ENCODE data around the gene GPD2. TPM values are rescaled to one million over a fixed set of nuclear protein-coding genes. Genes with fewer than 3 reads are reported as not detected.
A peak's percentile ranks its signal among the peaks of the same experiment; 100 is the strongest.
"Not testable (repeated sequence)": the region's sequence is repeated elsewhere in the genome, so short reads cannot be mapped to it uniquely, and the experiment has no call there.

Gene GPD2
- total RNA-seq, 2 experiments from 2014 or later: 33.5 to 40.9 TPM

DNA sequence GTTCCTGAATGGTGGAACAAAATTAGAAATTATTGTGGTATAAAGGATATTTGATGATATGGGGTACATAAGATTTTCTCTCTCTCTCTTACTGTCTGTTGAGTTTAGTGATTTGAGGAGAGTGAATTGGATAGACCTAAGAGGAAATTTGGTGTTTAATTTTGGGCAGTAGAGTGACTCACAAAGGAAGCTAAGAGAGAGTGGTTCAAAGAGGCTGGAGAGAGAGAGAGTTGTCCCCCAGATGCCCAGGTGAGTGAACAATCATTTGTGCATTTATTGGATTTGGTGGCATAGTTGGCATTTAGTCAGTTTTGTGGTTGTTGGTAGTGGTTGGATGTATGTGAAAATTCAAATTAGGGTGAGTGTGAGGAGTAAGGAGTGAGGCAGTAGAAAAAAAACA is 56.8 kb downstream of the GPD2 start:
- POLR2A ChIA-PET: no interaction called here
- Mint-ChIP-seq H3K4me1 (ENCODE audit: low read depth) (peaks cover 52% of the 10 kb centered on the region), H3K4me3 (no peak overlapping the region), H3K9me3 (no peaks in the 10 kb centered on the region), H3K36me3 (ENCODE audit: low read depth) (peaks cover 11% of the 10 kb centered on the region), H3K27me3 (no peaks in the 10 kb centered on the region), H3K27ac (no peak overlapping the region)
- TF ChIP-seq, protein P1, sequence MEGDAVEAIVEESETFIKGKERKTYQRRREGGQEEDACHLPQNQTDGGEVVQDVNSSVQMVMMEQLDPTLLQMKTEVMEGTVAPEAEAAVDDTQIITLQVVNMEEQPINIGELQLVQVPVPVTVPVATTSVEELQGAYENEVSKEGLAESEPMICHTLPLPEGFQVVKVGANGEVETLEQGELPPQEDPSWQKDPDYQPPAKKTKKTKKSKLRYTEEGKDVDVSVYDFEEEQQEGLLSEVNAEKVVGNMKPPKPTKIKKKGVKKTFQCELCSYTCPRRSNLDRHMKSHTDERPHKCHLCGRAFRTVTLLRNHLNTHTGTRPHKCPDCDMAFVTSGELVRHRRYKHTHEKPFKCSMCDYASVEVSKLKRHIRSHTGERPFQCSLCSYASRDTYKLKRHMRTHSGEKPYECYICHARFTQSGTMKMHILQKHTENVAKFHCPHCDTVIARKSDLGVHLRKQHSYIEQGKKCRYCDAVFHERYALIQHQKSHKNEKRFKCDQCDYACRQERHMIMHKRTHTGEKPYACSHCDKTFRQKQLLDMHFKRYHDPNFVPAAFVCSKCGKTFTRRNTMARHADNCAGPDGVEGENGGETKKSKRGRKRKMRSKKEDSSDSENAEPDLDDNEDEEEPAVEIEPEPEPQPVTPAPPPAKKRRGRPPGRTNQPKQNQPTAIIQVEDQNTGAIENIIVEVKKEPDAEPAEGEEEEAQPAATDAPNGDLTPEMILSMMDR (IDR thresholded peaks at IDR 0.05): no peak
- ATAC-seq (no peak), DNase-seq (no peak)
- CTCF ChIA-PET: interaction anchor here (1.6 kb wide), 1 partner anchor 23 kb away, joined by 3 read pairs; no protein-coding TSS in a partner anchor
- intact Hi-C loops (cut with micrococcal nuclease): no loop called here

DNA sequence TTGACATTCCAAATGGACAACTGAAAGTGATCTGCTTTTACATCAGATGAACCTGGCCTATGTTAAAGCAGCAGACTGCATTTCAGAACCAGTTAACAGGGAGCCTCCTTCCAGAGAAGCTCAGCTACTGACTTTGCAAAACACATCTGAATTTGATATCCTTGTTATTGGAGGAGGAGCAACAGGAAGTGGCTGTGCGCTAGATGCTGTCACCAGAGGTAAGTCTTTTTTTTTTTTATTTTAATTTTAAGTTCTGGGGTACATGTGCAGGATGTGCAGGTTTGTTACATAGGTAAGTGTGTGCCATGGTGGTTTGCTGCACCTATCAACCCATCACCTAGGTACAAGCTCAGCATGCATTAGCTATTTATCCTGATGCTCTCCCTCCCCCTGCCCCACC is 59.8 kb downstream of the GPD2 start:
- CTCF ChIA-PET: interaction anchor here (0.7 to 1.6 kb wide), 2 partner anchors 16 kb away, joined by 3 read pairs; no protein-coding TSS in a partner anchor
- peak; percentile 25 for DNase-seq

DNA sequence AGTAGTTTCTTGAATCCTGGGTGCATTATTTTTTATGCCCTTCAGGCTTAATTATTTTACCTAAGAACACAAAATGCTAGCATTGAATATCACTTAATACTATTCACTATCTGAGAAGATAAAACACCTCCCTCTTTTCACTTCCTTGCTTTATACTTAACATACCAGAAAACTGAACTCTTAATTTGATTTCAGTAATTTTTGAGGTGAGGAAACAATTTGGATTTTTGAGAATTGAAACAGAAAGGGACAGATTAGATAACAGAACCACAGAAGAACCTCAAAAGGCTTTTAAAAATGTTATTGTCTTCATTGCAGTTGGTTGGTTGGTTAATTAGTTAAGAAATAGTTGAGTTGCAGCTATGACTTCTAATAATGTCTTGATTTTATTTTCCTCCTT is 69.5 kb downstream of the GPD2 start:
- ATAC-seq: no peak
- TF ChIP-seq, protein P1 (IDR thresholded peaks at IDR 0.05): no peak
- H3K4me1 Mint-ChIP-seq (ENCODE audit: low read depth): peaks cover 11% of the 10 kb centered on the region
- intact Hi-C loops (cut with micrococcal nuclease): no loop called here
- no peak for DNase-seq
- H3K27me3 Mint-ChIP-seq: no peaks in the 10 kb centered on the region
- H3K27ac Mint-ChIP-seq: no peak overlapping the region
- peaks cover 4% of the 10 kb centered on the region for H3K36me3 Mint-ChIP-seq (ENCODE audit: low read depth)
- ChIA-PET CTCF (no interaction called here), POLR2A (no interaction called here)
- no peak overlapping the region for H3K4me3 Mint-ChIP-seq
- no peaks in the 10 kb centered on the region for H3K9me3 Mint-ChIP-seq

More for the DNA sequence above, 59.8 kb downstream of the GPD2 start:
- POLR2A ChIA-PET; intact Hi-C loops (cut with micrococcal nuclease); H3K27ac Mint-ChIP-seq; H3K4me3 Mint-ChIP-seq; H3K27me3 Mint-ChIP-seq; H3K9me3 Mint-ChIP-seq: not testable (repeated sequence)
- Mint-ChIP-seq H3K4me1 (ENCODE audit: low read depth) (peaks cover 32% of the 10 kb centered on the region), H3K36me3 (ENCODE audit: low read depth) (peaks cover 11% of the 10 kb centered on the region)
- peak; percentile 51 for ATAC-seq

DNA sequence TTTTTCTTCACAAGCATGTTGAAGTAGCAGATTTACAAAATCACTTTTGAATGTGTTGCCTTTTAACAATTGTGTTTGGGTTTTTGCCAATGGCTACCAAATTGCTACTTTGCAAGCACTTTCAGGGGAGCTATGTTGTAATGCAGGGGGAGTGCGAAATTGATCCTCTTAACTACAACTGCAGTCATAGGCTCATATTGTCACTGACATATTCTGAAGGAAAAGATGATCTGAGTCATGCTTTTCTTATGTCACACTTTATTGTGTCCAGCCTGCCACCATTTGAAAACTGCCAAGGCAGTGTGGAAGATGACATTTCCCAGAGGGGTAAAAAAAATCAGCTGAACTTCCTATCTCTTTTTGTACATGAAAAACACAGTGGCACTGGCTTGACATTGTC is 74.9 kb downstream of the GPD2 start:
- Mint-ChIP-seq H3K4me1 (ENCODE audit: low read depth) (peaks cover 2% of the 10 kb centered on the region), H3K27me3 (no peaks in the 10 kb centered on the region), H3K36me3 (ENCODE audit: low read depth) (peaks cover 21% of the 10 kb centered on the region), H3K4me3 (no peak overlapping the region), H3K27ac (no peak overlapping the region), H3K9me3 (no peaks in the 10 kb centered on the region)
- no peak for ATAC-seq
- ChIA-PET CTCF (interaction anchor here (2.1 kb wide), 1 partner anchor 15 kb away, joined by 4 read pairs; no protein-coding TSS in a partner anchor), POLR2A (no interaction called here)
- intact Hi-C loops (cut with micrococcal nuclease): no loop called here
- TF ChIP-seq, protein P1 (IDR thresholded peaks at IDR 0.05): no peak
- DNase-seq: no peak

DNA sequence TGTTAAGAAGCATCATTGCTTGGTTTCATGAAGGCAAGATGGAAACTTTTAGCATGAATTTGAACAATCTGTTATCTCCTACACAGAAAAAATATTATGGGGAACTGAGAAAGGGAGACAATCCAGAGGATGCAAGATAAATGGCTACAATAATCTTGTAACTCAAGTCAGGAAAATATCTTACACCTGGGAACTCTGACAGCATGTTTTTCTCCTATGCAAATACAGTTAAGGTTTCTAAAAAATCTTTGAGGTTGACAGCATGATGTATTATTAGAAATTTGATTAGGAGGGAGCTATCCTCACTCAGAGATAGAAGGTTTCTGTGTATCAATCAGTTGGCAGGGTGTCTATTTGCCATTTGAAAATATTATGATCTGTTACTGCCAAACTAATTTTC is 75.6 kb downstream of the GPD2 start:
- TF ChIP-seq, protein P1 (IDR thresholded peaks at IDR 0.05): no peak
- DNase-seq: no peak
- Mint-ChIP-seq H3K27ac (no peak overlapping the region), H3K27me3 (no peaks in the 10 kb centered on the region), H3K9me3 (no peaks in the 10 kb centered on the region), H3K4me1 (ENCODE audit: low read depth) (peaks cover 2% of the 10 kb centered on the region), H3K36me3 (ENCODE audit: low read depth) (peaks cover 21% of the 10 kb centered on the region), H3K4me3 (no peak overlapping the region)
- ChIA-PET CTCF (interaction anchor here (2.1 kb wide), 1 partner anchor 15 kb away, joined by 4 read pairs; no protein-coding TSS in a partner anchor), POLR2A (no interaction called here)
- intact Hi-C loops (cut with micrococcal nuclease): no loop called here
- no peak for ATAC-seq
